GM12878 (cell line): Measurements from ENCODE around the gene KCNH5. TPM values are rescaled to one million over a fixed set of nuclear protein-coding genes. Genes with fewer than 3 reads are reported as not detected.

Source experiments
- ATAC-seq: fragments of 200-7000 bp; cut with Tn5 transposase; 3 replicates; pipeline ENCODE4 v1.9.1; 2020; ENCODE audit warnings: mild to moderate bottlenecking, moderate library complexity
- BruUV-seq: library from RNA; stranded (reverse); fragments of 400-500 nt; replicated peaks from 2 replicates; lab custom pipeline; 2021; lab: Mats Ljungman, UMichigan
- CTCF ChIA-PET: fragments of 300-600 bp; sonication (Branson Sonifier 250); formaldehyde crosslinking; extraction: SDS; loops from one replicate; lab custom pipeline; 2021; ENCODE audit warnings: inconsistent platforms; lab: Yijun Ruan, JAX
- POLR2A ChIA-PET: fragments of 350-600 bp; formaldehyde crosslinking; extraction: SDS; loops from one replicate; lab custom pipeline; 2021; ENCODE audit warnings: inconsistent platforms; lab: Charles Lee
- RAD21 ChIA-PET: fragments of 300-600 bp; sonication (Branson Sonifier 250); formaldehyde crosslinking; loops from one replicate; lab custom pipeline; 2023; ENCODE audit warnings: antibody characterized with exemption; ENCODE audit not compliant: unreplicated experiment; lab: Charles Lee
- SMC1A ChIA-PET: fragments of 300-600 bp; sonication (Branson Sonifier 250); formaldehyde crosslinking; loops from one replicate; lab custom pipeline; 2023; ENCODE audit not compliant: unreplicated experiment, uncharacterized antibody; lab: Charles Lee
- DNase-seq: peaks from one replicate; pipeline ENCODE4 v3.0.0-alpha.2; 2011; ENCODE audit warnings: low read depth, low spot score
- FAIRE-seq: peaks from 3 replicates; lab custom pipeline; 2011; peaks lifted over from hg19 to GRCh38; lab: Jason Lieb, UNC
- H2AFZ ChIP-seq: 2 replicates; pipeline ENCODE4 v1.6.0; 2011; ENCODE audit warnings: low read depth, low read length, control low read depth; ENCODE audit not compliant: control insufficient read depth
- H3K27ac ChIP-seq: 2 replicates; pipeline ENCODE4 v1.5.1; 2011; ENCODE audit warnings: control low read depth; ENCODE audit not compliant: control insufficient read depth, insufficient read depth
- H3K27me3 ChIP-seq, 2 experiments: replicated peaks in 1 of 2; 2 replicates each; pipeline versions ENCODE4 v1.6.0 to v1.6.1; 2011; ENCODE audit warnings: low read length in 1 of 2; ENCODE audit not compliant: control insufficient read depth in 2 of 2, insufficient read depth in 2 of 2
- H3K36me3 ChIP-seq, 2 experiments: 2 replicates each; pipeline ENCODE4 v1.5.1; 2011; ENCODE audit warnings: low read length in 1 of 2; ENCODE audit not compliant: control insufficient read depth in 2 of 2, insufficient read depth in 2 of 2
- H3K4me1 ChIP-seq: 2 replicates; pipeline ENCODE4 v1.6.1; 2011; ENCODE audit warnings: mild to moderate bottlenecking, low read length, moderate library complexity, mixed read lengths; ENCODE audit not compliant: control insufficient read depth, insufficient read depth
- H3K4me2 ChIP-seq: 2 replicates; pipeline ENCODE4 v1.6.0; 2011; ENCODE audit warnings: control low read depth; ENCODE audit not compliant: control insufficient read depth, insufficient read depth
- H3K4me3 ChIP-seq: fragments of 200-600 bp; sonication (generic); 2 replicates; pipeline ENCODE4 v1.5.1; 2016
- H3K79me2 ChIP-seq: 2 replicates; pipeline ENCODE4 v1.6.0; 2011; ENCODE audit warnings: low read length; ENCODE audit not compliant: control insufficient read depth, insufficient read depth
- H3K9ac ChIP-seq: 2 replicates; pipeline ENCODE4 v1.8.0; 2011; ENCODE audit warnings: low read length, control low read depth, mixed read lengths; ENCODE audit not compliant: control insufficient read depth, insufficient read depth
- H3K9me3 ChIP-seq: replicated peaks from 3 replicates; pipeline ENCODE4 v1.5.1; 2011; ENCODE audit warnings: mild to moderate bottlenecking, low read length; ENCODE audit not compliant: control insufficient read depth, insufficient read depth
- H4K20me1 ChIP-seq: 2 replicates; pipeline ENCODE4 v1.6.0; 2011; ENCODE audit not compliant: control insufficient read depth, insufficient read depth
- EED ChIP-seq: sonication (generic); IDR thresholded peaks from 2 replicates; pipeline ENCODE4 v1.6.1; 2016; ENCODE audit warnings: antibody characterized with exemption, low read depth
- IKZF2 ChIP-seq, 2 experiments: fragments of 450-650 bp; IDR thresholded peaks; 2 replicates each; pipeline ENCODE4 v1.6.1; 2017; ENCODE audit warnings: mild to moderate bottlenecking in 2 of 2, moderate library complexity in 2 of 2
- KAT2A ChIP-seq: conservative IDR thresholded peaks from 2 replicates; pipeline ENCODE4 v1.6.1; 2011; ENCODE audit warnings: low read depth, low read length; ENCODE audit not compliant: control insufficient read depth
- KDM1A ChIP-seq: fragments of 200-600 bp; sonication (generic); IDR thresholded peaks from 2 replicates; pipeline ENCODE4 v1.6.1; 2016; ENCODE audit warnings: borderline replicate concordance
- MEF2B ChIP-seq: fragments of 450-650 bp; IDR thresholded peaks from 2 replicates; pipeline ENCODE4 v1.6.1; 2018; ENCODE audit warnings: mild to moderate bottlenecking, moderate library complexity; ENCODE audit not compliant: partially characterized antibody, poor library complexity, severe bottlenecking
- NFYB ChIP-seq: IDR thresholded peaks from 2 replicates; pipeline ENCODE4 v1.6.1; 2011; ENCODE audit warnings: low read depth, mild to moderate bottlenecking, low read length, improper control_type of control experiment, moderate library complexity; ENCODE audit not compliant: insufficient read depth
- NRF1 ChIP-seq: conservative IDR thresholded peaks from 2 replicates; pipeline ENCODE4 v1.6.1; 2011; ENCODE audit warnings: mild to moderate bottlenecking, low read depth, low read length, improper control_type of control experiment
- SMAD5 ChIP-seq: IDR thresholded peaks from 2 replicates; pipeline ENCODE4 v1.6.1; 2016; ENCODE audit warnings: antibody characterized with exemption, low read depth
- TARDBP ChIP-seq: IDR thresholded peaks from 2 replicates; pipeline ENCODE4 v1.6.1; 2016; ENCODE audit warnings: borderline replicate concordance
- ZNF24 ChIP-seq: fragments of 450-650 bp; IDR thresholded peaks from 2 replicates; pipeline ENCODE4 v1.6.1; 2017; ENCODE audit warnings: antibody characterized with exemption, mild to moderate bottlenecking
- WGBS: methylation state at CpG from one replicate; pipeline ENCODE4 v1.1.6; 2016; ENCODE audit warnings: low lambda C conversion rate; ENCODE audit not compliant: insufficient replicate concordance, insufficient coverage; ENCODE audit errors: missing lambda C conversion rate; 5-methylcytosine and 5-hydroxymethylcytosine counted together
- in situ Hi-C: fragments of 300-500 bp; cut with MboI; formaldehyde crosslinking; loops from 9 replicates; pipeline ENCODE4 v1.14.3; 2018; ENCODE audit warnings: mixed read lengths
- intact Hi-C: fragments of 100-400 bp; cut with micrococcal nuclease; formaldehyde crosslinking; loops from one replicate; pipeline ENCODE4 v1.14.2; 2022; ENCODE audit not compliant: unreplicated experiment
- polyA plus RNA-seq, 11 experiments: library from polyadenylated mRNA; depleted of rRNA in 4 of 11; unstranded in 6 of 11; stranded (reverse) in 5 of 11; fragments of >200 nt; fragmentation: Nextera tagmentation in 4 of 11; fragmentation: Illumina TruSeq in 1 of 11; extraction: Ambion mirVana in 4 of 11; extraction: Trizol in 1 of 11; gene quantifications; 1 replicate in 1 of 11; 2 replicates in 10 of 11; pipeline versions ENCODE4 v1.2.1 to v1.2.3, GENCODE V29; 2011 to 2016; ENCODE audit warnings: inconsistent platforms in 2 of 11, missing spikeins in 2 of 11, low read depth in 1 of 11
- total RNA-seq, 4 experiments: library from RNA; depleted of rRNA in 3 of 4; stranded (reverse); fragments of >200 nt in 3 of 4; fragmentation: Illumina TruSeq in 1 of 4; extraction: Trizol in 1 of 4; gene quantifications; 2 replicates each; pipeline versions ENCODE4 v1.2.1 to v1.2.3, GENCODE V29; 2013 to 2021
- TF ChIP-seq, protein P1 (sequence below): fragments of 450-650 bp; IDR thresholded peaks from 2 replicates; pipeline ENCODE4 v1.6.1; 2017; ENCODE audit warnings: antibody characterized with exemption, mild to moderate bottlenecking, moderate library complexity
- TF ChIP-seq, protein P2 (sequence below): fragments of 450-650 bp; IDR thresholded peaks from 2 replicates; pipeline ENCODE4 v1.6.1; 2017; ENCODE audit warnings: mild to moderate bottlenecking, moderate library complexity

The KCNH5 gene
- total and polyA plus RNA-seq, 10 of the 15 experiments (the other 5 are each of a cell fraction or from before 2014, with no cell fraction given): under 0.01 to 0.04 (median 0.04) TPM; not detected in 7

DNA sequence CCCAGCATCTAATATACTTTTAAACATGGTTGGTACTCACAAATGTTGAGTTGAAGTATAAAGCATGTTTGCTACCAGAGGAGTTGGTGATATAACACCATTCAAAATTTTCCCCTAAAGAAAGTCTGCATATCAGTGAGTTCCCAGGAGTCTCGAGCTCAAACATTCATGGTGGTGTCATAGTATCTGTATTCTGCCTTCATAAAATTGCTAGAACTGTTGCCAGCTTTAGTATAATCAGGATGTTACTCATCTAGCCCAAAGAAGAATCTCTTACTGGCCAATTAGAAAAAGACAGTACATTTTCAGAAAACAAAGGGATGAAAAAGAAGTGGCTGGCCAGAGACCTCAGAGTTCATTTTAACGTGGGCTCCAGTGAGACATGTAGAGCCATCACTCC lies 374.7 kb downstream of the KCNH5 start:
- WGBS: 5% methylated on average over 2 of the region's 2 CpGs
- H3K36me3 ChIP-seq: no peaks in the 10 kb centered on the region
- no peak overlapping the region for H3K9ac ChIP-seq
- ATAC-seq (no peak), FAIRE-seq (no peak), DNase-seq (no peak)
- no peaks in the 10 kb centered on the region for H4K20me1 ChIP-seq
- H3K27ac ChIP-seq: no peak overlapping the region
- intact Hi-C loops: no loop called here
- RAD21 ChIA-PET: no interaction called here
- no peak overlapping the region for H3K4me3 ChIP-seq
- H3K4me2 ChIP-seq: no peak overlapping the region
- no peaks in the 10 kb centered on the region for H3K79me2 ChIP-seq
- no TSS peak for BruUV-seq
- SMC1A ChIA-PET: no interaction called here
- no peaks in the 10 kb centered on the region for H3K27me3 ChIP-seq
- POLR2A ChIA-PET: no interaction called here
- no peaks in the 10 kb centered on the region for H3K4me1 ChIP-seq
- H2AFZ ChIP-seq: no peak overlapping the region
- in situ Hi-C loops: no loop called here
- CTCF ChIA-PET: no interaction called here
- no peaks in the 10 kb centered on the region for H3K9me3 ChIP-seq
- TF ChIP-seq NFYB (no peak), SMAD5 (no peak)

DNA sequence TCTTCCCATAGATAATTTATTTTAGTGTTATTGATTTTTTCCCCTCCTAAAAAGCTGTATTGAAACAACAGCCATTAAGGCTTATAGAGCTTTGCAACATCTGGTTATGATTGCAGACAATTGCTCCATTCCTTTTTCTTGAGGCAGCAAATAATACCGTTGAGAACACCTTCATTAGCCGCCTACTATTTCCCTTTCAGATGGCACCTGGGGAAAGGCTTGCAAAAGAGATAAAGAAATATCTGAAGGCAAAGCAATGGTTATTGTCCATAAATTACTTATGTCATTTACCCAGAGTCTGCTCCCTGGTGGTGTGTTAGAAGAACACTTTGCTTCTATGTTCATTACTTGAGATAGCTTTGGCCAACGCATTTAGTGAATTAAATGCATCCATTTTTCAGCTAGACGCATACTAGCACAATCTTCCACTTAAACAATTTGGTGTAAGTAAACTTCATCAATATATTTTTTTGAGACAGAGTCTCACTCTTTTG lies 377.8 kb downstream of the KCNH5 start:
- Histone ChIP-seq H3K9ac (no peak overlapping the region), H3K36me3 (no peaks in the 10 kb centered on the region), H3K27me3 (no peaks in the 10 kb centered on the region), H3K79me2 (no peaks in the 10 kb centered on the region), H4K20me1 (no peaks in the 10 kb centered on the region), H3K4me3 (no peak overlapping the region), H2AFZ (no peak overlapping the region), H3K4me1 (no peaks in the 10 kb centered on the region), H3K27ac (no peak overlapping the region), H3K4me2 (no peak overlapping the region), H3K9me3 (no peaks in the 10 kb centered on the region)
- SMC1A ChIA-PET: no interaction called here
- ATAC-seq (no peak), FAIRE-seq (no peak), DNase-seq (no peak)
- 70% methylated on average over 4 of the region's 4 CpGs for WGBS
- BruUV-seq: no TSS peak
- CTCF ChIA-PET: interaction anchor here (0.6 to 0.7 kb wide), 2 partner anchors 29 to 608 kb away, joined by 3 read pairs; no protein-coding TSS in a partner anchor
- intact Hi-C loops: no loop called here
- RAD21 ChIA-PET: no interaction called here
- in situ Hi-C loops: no loop called here
- POLR2A ChIA-PET: no interaction called here
- TF ChIP-seq KDM1A: no peak
- no peak for TF ChIP-seq IKZF2 (IDR thresholded peaks at IDR 0.05)
- no peak for TF ChIP-seq MEF2B
- TF ChIP-seq NRF1: no peak
- no peak for TF ChIP-seq EED
- TF ChIP-seq, protein P1, sequence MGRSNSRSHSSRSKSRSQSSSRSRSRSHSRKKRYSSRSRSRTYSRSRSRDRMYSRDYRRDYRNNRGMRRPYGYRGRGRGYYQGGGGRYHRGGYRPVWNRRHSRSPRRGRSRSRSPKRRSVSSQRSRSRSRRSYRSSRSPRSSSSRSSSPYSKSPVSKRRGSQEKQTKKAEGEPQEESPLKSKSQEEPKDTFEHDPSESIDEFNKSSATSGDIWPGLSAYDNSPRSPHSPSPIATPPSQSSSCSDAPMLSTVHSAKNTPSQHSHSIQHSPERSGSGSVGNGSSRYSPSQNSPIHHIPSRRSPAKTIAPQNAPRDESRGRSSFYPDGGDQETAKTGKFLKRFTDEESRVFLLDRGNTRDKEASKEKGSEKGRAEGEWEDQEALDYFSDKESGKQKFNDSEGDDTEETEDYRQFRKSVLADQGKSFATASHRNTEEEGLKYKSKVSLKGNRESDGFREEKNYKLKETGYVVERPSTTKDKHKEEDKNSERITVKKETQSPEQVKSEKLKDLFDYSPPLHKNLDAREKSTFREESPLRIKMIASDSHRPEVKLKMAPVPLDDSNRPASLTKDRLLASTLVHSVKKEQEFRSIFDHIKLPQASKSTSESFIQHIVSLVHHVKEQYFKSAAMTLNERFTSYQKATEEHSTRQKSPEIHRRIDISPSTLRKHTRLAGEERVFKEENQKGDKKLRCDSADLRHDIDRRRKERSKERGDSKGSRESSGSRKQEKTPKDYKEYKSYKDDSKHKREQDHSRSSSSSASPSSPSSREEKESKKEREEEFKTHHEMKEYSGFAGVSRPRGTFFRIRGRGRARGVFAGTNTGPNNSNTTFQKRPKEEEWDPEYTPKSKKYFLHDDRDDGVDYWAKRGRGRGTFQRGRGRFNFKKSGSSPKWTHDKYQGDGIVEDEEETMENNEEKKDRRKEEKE: no peak
- no peak for TF ChIP-seq TARDBP
- TF ChIP-seq ZNF24: no peak
- no peak for TF ChIP-seq KAT2A
- TF ChIP-seq, protein P2, sequence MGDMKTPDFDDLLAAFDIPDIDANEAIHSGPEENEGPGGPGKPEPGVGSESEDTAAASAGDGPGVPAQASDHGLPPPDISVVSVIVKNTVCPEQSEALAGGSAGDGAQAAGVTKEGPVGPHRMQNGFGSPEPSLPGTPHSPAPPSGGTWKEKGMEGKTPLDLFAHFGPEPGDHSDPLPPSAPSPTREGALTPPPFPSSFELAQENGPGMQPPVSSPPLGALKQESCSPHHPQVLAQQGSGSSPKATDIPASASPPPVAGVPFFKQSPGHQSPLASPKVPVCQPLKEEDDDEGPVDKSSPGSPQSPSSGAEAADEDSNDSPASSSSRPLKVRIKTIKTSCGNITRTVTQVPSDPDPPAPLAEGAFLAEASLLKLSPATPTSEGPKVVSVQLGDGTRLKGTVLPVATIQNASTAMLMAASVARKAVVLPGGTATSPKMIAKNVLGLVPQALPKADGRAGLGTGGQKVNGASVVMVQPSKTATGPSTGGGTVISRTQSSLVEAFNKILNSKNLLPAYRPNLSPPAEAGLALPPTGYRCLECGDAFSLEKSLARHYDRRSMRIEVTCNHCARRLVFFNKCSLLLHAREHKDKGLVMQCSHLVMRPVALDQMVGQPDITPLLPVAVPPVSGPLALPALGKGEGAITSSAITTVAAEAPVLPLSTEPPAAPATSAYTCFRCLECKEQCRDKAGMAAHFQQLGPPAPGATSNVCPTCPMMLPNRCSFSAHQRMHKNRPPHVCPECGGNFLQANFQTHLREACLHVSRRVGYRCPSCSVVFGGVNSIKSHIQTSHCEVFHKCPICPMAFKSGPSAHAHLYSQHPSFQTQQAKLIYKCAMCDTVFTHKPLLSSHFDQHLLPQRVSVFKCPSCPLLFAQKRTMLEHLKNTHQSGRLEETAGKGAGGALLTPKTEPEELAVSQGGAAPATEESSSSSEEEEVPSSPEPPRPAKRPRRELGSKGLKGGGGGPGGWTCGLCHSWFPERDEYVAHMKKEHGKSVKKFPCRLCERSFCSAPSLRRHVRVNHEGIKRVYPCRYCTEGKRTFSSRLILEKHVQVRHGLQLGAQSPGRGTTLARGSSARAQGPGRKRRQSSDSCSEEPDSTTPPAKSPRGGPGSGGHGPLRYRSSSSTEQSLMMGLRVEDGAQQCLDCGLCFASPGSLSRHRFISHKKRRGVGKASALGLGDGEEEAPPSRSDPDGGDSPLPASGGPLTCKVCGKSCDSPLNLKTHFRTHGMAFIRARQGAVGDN: no peak
